Measurements from ENCODE around the gene MYO1D. TPM values are rescaled to one million over a fixed set of nuclear protein-coding genes. Genes with fewer than 3 reads are reported as not detected.

Gene MYO1D
- total and polyA plus RNA-seq, 2 of the 13 experiments (the other 11 are each of a cell fraction or from before 2014, with no cell fraction given): 13.2 to 17.3 TPM

DNA sequence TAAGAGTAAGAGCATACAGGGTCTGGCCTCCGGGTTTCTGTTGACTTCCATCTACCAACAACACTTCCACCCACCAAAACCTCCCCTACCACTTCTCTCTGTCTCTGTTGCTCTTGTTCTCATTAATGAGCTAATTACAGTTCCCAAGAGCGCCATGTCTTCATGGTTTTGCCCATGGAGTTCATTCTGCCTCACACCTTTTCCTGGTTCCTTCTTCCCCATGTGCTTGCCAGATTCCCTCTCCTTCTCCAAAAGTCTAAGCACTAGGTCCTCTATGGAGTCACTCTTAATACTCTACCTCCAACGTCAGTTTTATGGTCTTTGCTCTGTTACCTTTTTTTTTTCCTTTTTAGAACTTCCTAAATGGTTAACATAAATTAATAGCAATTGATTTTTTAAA lies 92.8 kb downstream of the MYO1D start:
- BruUV-seq (replicated peaks): no TSS peak
- intact Hi-C loops (cut with micrococcal nuclease; ENCODE audit: unreplicated experiment): no loop called here
- Histone ChIP-seq H3K27ac (ENCODE audit: extremely low read length, insufficient read depth, low read length) (no peak overlapping the region), H3K4me1 (ENCODE audit: insufficient read depth, low read length) (no peaks in the 10 kb centered on the region), H2AFZ (ENCODE audit: low read length) (no peak overlapping the region), H3K27me3 (ENCODE audit: control insufficient read depth in 1 of 2, insufficient read depth in 2 of 2, low read length in 2 of 2) (no peaks in the 10 kb centered on the region), H3K4me3 (replicated peaks in 1 of 3; ENCODE audit: insufficient read depth in 1 of 3, low read depth in 2 of 3, low read length in 3 of 3) (no peak overlapping the region), H3K4me2 (ENCODE audit: low read depth, low read length) (no peak overlapping the region), H3K9ac (ENCODE audit: insufficient read depth, low read depth, low read length) (no peak overlapping the region), H3K9me3 (ENCODE audit: low read length) (no peaks in the 10 kb centered on the region), H3K79me2 (ENCODE audit: insufficient read depth, low read length) (no peaks in the 10 kb centered on the region), H3K36me3 (replicated peaks in 1 of 2; ENCODE audit: control insufficient read depth in 1 of 2, insufficient read depth in 2 of 2, low read length in 2 of 2) (peaks cover 0 to 2% of the 10 kb centered on the region in 2 experiments; a peak in 2 of 5 replicates), H4K20me1 (ENCODE audit: insufficient read depth, low read length) (no peaks in the 10 kb centered on the region)
- FAIRE-seq (no peak), DNase-seq (ENCODE audit: low spot score) (no peak), ATAC-seq (no peak)
- in situ Hi-C loops (cut with HindIII; ENCODE audit: extremely low pct_ligation_motif_present, low pct_unique_long_range_greater_than_20kb): loop anchor here (5.0 kb wide), 3 partner anchors 93 to 213 kb away; partner anchors contain the start of gene MYO1D
- WGBS (ENCODE audit: low lambda C conversion rate): 74% methylated on average over 3 of the region's 3 CpGs
- ChIA-PET CTCF (ENCODE audit: low intra/inter-chr PET ratio, low total read pairs) (interaction anchor here (1.1 to 3.5 kb wide), 5 partner anchors 93 to 214 kb away, joined by 3 to 55 read pairs (median 14); partner anchors contain the start of gene MYO1D), POLR2A (no interaction called here)
- TF ChIP-seq FOXA3 (CRISPR knock-in tag; IDR thresholded peaks at IDR 0.05): no peak
- no peak for TF ChIP-seq ZNF589 (CRISPR knock-in tag; conservative IDR thresholded peaks at IDR 0.05)
- TF ChIP-seq CREM (IDR thresholded peaks at IDR 0.05): no peak
- no peak for TF ChIP-seq CREM (CRISPR knock-in tag; IDR thresholded peaks at IDR 0.05)
- no peak for TF ChIP-seq FOXJ3 (CRISPR knock-in tag; IDR thresholded peaks at IDR 0.05; ENCODE audit: borderline replicate concordance)
- TF ChIP-seq CCAR2 (optimal IDR thresholded peaks at IDR 0.05; ENCODE audit: low read depth, low read length): no peak
- TF ChIP-seq, protein P1, sequence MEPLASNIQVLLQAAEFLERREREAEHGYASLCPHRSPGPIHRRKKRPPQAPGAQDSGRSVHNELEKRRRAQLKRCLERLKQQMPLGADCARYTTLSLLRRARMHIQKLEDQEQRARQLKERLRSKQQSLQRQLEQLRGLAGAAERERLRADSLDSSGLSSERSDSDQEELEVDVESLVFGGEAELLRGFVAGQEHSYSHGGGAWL (CRISPR knock-in tag; IDR thresholded peaks at IDR 0.05): no peak
- TF ChIP-seq, protein P2, sequence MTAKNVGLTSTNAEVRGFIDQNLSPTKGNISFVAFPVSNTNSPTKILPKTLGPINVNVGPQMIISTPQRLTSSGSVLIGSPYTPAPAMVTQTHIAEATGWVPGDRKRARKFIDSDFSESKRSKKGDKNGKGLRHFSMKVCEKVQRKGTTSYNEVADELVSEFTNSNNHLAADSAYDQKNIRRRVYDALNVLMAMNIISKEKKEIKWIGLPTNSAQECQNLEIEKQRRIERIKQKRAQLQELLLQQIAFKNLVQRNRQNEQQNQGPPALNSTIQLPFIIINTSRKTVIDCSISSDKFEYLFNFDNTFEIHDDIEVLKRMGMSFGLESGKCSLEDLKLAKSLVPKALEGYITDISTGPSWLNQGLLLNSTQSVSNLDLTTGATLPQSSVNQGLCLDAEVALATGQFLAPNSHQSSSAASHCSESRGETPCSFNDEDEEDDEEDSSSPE (CRISPR knock-in tag; IDR thresholded peaks at IDR 0.05): no peak
- no peak for TF ChIP-seq HMG20B (CRISPR knock-in tag; conservative IDR thresholded peaks at IDR 0.05)
- TF ChIP-seq ZKSCAN5 (CRISPR knock-in tag; IDR thresholded peaks at IDR 0.05): no peak
- TF ChIP-seq SP140L (CRISPR knock-in tag; IDR thresholded peaks at IDR 0.05; ENCODE audit: borderline replicate concordance): no peak
- TF ChIP-seq SMC3 (IDR thresholded peaks at IDR 0.05; ENCODE audit: low read length): no peak
- TF ChIP-seq ZNF337 (CRISPR knock-in tag; IDR thresholded peaks at IDR 0.05; ENCODE audit: borderline replicate concordance, low read depth): no peak
- no peak for TF ChIP-seq ZNF326 (CRISPR knock-in tag; IDR thresholded peaks at IDR 0.05; ENCODE audit: borderline replicate concordance)
- no peak for TF ChIP-seq ZFP62 (CRISPR knock-in tag; IDR thresholded peaks at IDR 0.05)
- TF ChIP-seq ZNF234 (CRISPR knock-in tag; conservative IDR thresholded peaks at IDR 0.05): no peak
- TF ChIP-seq, protein P3, sequence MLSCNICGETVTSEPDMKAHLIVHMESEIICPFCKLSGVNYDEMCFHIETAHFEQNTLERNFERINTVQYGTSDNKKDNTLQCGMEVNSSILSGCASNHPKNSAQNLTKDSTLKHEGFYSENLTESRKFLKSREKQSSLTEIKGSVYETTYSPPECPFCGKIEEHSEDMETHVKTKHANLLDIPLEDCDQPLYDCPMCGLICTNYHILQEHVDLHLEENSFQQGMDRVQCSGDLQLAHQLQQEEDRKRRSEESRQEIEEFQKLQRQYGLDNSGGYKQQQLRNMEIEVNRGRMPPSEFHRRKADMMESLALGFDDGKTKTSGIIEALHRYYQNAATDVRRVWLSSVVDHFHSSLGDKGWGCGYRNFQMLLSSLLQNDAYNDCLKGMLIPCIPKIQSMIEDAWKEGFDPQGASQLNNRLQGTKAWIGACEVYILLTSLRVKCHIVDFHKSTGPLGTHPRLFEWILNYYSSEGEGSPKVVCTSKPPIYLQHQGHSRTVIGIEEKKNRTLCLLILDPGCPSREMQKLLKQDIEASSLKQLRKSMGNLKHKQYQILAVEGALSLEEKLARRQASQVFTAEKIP (CRISPR knock-in tag; IDR thresholded peaks at IDR 0.05; ENCODE audit: borderline replicate concordance): no peak
- TF ChIP-seq, protein P4, sequence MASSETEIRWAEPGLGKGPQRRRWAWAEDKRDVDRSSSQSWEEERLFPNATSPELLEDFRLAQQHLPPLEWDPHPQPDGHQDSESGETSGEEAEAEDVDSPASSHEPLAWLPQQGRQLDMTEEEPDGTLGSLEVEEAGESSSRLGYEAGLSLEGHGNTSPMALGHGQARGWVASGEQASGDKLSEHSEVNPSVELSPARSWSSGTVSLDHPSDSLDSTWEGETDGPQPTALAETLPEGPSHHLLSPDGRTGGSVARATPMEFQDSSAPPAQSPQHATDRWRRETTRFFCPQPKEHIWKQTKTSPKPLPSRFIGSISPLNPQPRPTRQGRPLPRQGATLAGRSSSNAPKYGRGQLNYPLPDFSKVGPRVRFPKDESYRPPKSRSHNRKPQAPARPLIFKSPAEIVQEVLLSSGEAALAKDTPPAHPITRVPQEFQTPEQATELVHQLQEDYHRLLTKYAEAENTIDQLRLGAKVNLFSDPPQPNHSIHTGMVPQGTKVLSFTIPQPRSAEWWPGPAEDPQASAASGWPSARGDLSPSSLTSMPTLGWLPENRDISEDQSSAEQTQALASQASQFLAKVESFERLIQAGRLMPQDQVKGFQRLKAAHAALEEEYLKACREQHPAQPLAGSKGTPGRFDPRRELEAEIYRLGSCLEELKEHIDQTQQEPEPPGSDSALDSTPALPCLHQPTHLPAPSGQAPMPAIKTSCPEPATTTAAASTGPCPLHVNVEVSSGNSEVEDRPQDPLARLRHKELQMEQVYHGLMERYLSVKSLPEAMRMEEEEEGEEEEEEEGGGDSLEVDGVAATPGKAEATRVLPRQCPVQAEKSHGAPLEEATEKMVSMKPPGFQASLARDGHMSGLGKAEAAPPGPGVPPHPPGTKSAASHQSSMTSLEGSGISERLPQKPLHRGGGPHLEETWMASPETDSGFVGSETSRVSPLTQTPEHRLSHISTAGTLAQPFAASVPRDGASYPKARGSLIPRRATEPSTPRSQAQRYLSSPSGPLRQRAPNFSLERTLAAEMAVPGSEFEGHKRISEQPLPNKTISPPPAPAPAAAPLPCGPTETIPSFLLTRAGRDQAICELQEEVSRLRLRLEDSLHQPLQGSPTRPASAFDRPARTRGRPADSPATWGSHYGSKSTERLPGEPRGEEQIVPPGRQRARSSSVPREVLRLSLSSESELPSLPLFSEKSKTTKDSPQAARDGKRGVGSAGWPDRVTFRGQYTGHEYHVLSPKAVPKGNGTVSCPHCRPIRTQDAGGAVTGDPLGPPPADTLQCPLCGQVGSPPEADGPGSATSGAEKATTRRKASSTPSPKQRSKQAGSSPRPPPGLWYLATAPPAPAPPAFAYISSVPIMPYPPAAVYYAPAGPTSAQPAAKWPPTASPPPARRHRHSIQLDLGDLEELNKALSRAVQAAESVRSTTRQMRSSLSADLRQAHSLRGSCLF (CRISPR knock-in tag; IDR thresholded peaks at IDR 0.05; ENCODE audit: borderline replicate concordance): no peak
- no peak for TF ChIP-seq KLF6 (CRISPR knock-in tag; IDR thresholded peaks at IDR 0.05)

Data from HepG2 (cell line).